HG02623 (cell line): ENCODE results near the gene DNM3.

ENCODE experiments used
- ATAC-seq: cut with Tn5 transposase; IDR thresholded peaks from one replicate; pipeline ENCODE4 v1.9.1; 2021; ENCODE audit warnings: moderate library complexity; ENCODE audit not compliant: unreplicated experiment

Gene DNM3

DNA sequence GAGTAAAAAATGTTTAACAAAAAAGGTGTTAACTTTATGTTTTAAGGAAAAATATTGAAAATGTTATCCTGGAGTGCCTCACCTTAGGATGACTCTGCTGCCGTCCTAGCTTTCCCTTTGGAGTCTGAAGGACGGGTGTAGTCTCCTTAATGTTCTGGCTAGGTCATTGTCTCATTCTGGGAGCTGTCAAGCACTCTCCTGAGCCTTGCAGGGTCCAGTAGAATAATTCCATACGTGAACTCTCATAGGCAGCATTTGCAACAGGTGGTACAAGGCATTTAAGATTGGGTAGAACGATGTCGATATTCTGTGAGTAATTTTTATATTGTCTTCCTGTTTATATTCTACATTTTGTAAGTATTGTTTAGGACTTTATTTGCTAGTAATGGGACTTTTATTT lies 295.6 kb downstream of the DNM3 start:
- ATAC-seq: no peak

- no peak for ATAC-seq
These were observed 296.6 kb downstream of the DNM3 start for GRCh38 chr1:172137703-172138454.

GRCh38 chr1:172138634-172139033 lies 297.3 kb downstream of the DNM3 start:
- ATAC-seq: no peak

DNA sequence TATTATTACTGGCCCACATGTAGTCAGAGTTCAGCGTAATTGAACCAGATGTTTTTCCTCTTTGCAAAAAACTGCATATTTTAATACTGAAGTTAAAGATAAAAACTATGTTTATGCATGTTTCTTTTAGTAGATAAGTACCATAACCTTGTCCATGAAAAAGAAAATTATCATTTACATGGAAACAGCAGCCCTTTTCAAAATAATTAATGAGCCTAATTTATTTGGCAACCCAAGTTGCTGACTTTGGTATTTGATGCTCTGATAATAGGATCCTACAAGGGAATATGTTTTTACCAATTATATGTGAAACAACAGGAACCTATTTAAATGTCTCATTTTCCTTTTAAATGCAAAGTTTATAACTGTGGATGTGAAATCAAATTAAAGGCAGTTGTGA lies 297.9 kb downstream of the DNM3 start:
- no peak for ATAC-seq

DNA sequence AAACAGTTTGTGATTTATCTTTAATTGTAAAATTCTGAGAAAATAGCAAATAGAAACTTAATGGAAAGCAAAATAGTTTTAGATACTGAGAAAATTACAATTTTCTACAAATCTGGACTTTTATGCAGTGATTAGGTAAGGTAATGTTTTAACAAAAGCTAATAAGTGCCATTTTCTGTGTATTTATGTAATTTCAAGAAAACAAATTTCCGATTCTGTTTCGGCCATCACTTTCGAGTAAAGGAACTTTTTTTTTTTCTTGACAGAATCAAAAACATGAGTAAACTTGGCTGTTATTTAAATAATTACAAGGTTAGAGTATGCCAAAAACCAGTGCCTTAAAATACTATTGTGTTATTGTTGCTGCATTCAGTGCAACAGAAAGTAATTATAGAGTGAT lies 298.8 kb downstream of the DNM3 start:
- ATAC-seq: no peak

DNA sequence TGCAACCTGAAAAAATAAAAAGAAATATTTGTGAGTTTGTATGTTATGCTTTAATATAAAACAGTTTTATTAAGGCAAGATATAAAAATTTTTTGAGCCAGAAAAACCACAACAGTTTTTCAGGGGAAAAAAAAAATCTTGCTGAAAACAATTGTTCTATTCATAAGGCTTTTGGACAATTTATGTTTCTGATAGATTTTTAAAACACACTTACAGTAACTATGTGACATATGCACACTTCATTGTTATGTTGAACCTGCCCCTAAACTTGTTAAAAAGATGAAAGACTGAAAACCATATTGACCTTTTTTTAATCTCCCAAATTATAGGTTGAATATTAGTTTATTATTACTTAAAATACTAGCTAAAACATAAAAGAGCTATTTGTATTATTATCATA lies 299.3 kb downstream of the DNM3 start:
- ATAC-seq: no peak

- no peak for ATAC-seq
These were observed 300.1 kb downstream of the DNM3 start for GRCh38 chr1:172141341-172141881.

- no peak for ATAC-seq
These were observed 301.0 kb downstream of the DNM3 start for GRCh38 chr1:172142324-172142723.

- no peak for ATAC-seq
These were observed 302.2 kb downstream of the DNM3 start for GRCh38 chr1:172143384-172144055.

DNA sequence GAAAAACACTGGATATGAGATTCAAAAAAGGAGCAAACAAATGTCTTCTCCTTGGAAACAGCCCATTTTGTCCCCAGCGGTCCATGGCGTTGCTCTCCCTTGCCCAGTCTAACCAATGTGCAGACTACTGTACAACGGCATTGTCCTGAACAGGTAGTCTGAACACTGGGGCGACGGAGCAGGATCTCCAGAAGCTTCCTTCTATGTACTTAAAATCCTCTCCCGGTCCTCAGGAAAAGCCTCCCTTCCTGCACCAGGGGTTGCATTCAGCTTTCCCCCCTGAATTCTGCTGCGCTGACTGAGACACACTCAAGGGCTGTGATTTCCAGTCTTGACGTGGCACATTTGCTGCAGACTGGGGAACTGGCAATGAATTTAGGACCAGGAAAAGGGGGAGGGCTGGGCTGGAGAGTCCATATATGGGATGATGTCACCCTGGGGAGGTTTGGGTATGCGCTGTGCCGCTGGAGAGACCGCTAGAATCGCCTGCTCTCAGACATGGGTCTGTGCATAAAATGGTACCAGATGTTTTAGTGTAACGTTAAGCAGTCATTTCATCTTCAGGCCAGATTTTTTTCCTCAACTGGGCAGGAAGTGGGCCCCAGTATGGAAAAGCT lies 303.3 kb downstream of the DNM3 start:
- ATAC-seq: no peak

- no peak for ATAC-seq
These were observed 303.9 kb downstream of the DNM3 start for GRCh38 chr1:172145231-172145651.

DNA sequence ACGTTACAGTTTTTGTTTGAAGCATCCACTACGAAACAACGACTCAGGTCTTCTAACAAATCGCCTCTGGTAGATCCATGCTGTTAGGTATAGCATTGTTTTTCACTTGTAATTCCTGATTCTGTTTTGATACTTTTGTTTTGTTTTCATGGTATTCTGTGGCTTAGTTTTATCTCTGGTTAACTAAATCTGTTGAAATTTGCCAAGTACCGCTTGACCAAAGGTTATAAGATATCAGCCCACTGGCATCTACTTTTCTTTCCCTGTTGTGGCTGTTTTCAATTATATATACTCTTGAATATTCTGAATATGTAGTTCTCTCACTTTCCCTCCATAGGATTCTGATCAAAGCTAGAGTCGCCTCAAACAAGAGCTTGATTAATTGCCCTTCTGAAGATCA lies 304.4 kb downstream of the DNM3 start:
- no peak for ATAC-seq

- ATAC-seq: no peak
These were observed 305.0 kb downstream of the DNM3 start for GRCh38 chr1:172146141-172146850.

DNA sequence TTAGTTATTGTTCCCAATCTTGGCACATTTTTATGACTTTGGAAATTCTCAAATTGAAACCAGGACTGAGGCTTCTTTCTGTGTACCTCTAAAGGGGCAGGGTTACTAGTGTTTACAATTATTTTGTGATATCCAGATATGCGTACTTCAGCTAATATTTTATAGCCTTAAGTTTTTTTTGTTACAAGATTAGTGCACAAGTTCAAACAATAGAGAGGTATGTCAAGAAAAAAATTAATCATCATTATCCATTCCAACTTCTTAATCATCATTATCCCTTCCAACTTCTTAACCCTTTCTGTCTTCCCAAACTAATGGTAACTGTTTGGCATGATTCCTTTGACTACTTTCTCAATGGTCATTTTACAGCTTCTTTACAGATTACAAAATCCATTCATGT lies 306.2 kb downstream of the DNM3 start:
- ATAC-seq: no peak

- no peak for ATAC-seq
These were observed 306.9 kb downstream of the DNM3 start for GRCh38 chr1:172148213-172148612.

GRCh38 chr1:172148707-172149106 lies 307.4 kb downstream of the DNM3 start:
- ATAC-seq: no peak

- ATAC-seq: no peak
These were observed 308.0 kb downstream of the DNM3 start for GRCh38 chr1:172149346-172149745.

DNA sequence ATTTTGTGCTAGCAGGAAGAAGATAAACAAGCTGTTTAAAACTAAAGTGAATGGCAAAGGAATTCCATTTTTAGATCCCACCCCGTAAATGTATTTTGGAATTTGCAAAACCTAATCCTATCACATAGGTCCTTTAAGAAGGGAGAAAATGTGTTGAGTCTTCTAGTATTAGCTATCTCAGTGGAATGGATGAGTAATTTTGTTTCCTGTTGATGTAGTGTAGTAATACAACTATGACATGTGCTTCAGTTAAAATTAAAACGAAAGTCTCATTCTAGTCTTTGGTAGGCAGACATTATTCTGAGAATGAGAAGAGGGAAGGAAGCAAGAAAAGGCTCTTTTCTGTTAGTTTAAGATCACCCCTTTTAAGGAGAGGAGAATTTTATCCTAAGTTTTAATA lies 313.3 kb downstream of the DNM3 start:
- ATAC-seq: peak; percentile 88

DNA sequence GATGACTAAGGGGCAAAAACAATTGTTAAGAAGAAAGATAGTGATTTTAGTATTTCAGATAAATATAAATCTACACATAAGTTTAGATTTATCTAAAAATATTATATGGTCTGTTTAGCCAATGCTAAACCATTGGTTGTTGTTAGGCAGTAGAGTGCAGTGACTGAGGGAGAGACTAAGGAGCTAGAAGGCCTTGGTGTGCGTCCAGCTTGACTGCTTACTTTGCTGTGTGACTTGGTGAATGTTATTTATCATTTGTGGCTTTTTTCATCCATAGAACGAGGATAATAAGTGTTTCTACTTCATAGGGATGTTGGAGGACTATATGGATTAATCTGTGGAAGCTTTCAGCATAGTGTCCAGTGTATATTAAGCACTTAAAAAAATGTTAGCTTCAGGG lies 314.5 kb downstream of the DNM3 start:
- no peak for ATAC-seq

- no peak for ATAC-seq
These were observed 320.9 kb downstream of the DNM3 start for GRCh38 chr1:172162236-172162635.

DNA sequence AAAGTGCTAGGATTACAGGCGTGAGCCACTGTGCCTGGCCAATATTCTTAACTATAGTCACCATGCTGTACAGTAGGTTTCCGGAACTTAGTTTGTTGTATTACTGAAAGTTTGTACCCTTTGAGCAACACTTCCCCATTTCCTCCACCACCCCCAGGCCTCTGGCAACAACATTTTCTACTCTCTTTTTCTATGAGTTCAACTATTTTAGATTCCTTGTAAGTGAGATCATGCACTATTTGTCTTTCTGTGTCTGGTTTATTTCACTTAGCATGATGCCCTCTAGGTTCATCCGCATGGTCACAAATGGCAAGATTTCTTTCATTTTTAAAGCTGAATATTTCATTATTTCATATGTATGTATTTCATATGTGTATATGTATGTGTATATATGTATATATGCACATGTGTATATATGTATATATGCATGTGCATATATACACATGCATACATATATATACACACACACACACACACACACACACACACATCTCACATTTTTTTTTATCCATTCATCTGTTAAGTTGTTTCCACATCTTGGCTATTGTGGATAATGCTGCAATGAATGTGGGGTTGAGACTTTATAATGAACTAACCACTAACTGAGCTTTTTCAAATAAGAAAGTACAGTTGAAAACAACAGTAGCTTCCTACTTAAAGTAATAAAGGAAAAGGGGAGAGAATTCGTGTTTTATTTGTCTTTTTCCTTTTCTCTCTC lies 322.4 kb downstream of the DNM3 start:
- ATAC-seq: no peak
